Tongue (tissue), 2 donors: Measurements from ENCODE around the gene ARNT2. TPM values are rescaled to one million over a fixed set of nuclear protein-coding genes. Genes with fewer than 3 reads are reported as not detected.
"Not testable (repeated sequence)": the region's sequence is repeated elsewhere in the genome, so short reads cannot be mapped to it uniquely, and the experiment has no call there.

Experiments
- DNase-seq: peaks from one replicate; pipeline ENCODE4 v3.0.0-alpha.2; 2015
- total RNA-seq: library from RNA; depleted of rRNA; stranded (reverse); fragments of >200 nt; gene quantifications from one replicate; pipeline ENCODE4 v1.2.3, GENCODE V29; 2014

Gene ARNT2
- total RNA-seq, result 6.9 TPM

DNA sequence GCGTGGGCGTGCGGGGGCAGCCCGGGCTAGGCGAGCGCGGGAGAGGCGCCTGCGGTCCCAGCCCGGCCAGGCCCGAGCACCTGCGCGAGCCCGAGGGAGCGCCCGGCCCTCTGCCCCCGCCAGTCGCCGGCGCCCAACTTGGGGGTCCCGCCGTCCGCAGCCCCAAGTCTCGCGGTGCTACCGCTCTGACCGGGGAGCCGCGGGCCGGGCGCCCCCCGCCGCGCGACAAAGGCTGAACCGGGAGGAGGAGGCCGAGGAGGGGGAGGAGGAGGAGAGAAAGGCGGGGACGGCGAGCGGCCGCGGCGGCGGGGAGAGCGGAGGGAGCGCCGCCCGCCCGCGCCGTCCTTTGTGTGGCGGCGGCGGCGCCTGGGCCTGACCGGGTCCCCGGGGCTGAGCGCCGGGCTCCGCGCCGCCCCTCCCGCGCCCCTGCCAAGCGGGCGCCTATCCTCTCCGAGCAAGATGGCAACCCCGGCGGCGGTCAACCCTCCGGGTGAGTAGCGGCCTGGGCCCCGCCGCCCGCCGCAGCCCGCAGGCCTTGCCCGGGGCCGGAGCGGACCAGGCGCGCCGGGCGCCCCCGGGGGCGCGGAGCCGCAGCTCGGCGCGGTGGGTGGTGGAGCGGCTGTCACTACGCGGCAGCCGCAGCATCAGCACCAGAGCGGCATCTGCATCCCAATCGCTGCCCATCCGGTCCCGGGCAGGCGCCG, at the start of gene ARNT2:
ARNT2 (plus strand) TSS at position 326 of the 704 bp plus-strand sequence; CDS start at position 460, 134 bp downstream.
- peak; percentile 69 for DNase-seq

DNA sequence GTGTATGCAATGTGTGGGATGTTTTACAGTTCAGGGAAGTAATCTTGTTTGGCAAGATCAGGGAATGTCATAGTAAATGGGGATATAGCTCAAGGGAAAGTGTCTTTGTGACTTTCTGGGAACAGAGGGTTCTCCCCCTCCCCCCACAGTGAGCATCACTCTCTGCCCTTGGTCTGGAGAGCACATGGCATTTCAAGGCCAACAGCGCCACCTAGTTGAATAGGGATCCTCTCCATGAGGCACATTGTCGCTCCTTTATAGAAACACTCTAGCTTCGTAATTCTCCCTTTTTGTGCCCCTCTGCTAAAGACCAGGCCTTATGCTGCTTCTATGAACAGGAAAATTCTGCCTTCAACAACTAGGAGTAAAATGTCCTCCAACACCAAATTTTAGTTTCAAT, 37.1 kb upstream of the ARNT2 start:
- no peak for DNase-seq

DNA sequence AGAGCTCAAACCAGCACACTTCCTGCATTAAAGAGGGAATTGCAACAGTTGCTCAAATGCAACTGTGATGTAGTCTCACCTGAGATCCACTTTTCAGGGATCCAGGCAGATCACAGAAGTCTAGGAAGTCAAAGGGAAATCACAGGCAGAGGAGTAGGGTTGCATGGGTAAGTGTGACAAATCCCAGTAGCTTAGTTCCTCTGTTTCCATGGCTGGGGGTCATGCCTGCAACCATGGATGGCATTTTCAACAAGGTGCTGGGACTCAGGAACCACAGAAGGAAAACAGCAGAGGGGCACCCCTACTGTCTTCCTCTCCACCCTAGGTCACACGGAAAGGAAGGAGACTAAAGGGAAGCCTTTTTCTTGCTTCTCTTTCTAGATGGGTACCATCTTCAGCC, 36.5 kb upstream of the ARNT2 start:
- no peak for DNase-seq

DNA sequence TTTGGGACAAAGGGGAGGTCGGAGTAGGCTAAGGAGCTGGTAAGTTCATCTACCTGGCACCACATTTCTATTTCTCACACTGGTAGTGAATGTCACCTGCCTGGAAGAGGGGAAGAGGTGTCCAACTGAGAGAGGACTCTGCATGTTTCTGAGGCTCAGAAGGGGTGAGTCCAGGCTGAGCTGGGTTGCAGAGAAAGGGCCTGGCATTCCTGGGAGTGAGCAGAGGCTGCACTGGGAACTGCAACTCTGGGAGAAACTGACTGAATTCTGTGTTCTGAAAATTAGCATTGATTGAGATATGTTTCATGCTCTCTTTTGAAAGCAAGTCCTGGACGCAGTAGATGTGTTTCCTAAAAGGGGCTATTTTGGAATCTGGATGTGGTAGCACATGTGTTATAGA, 32.3 kb upstream of the ARNT2 start:
- DNase-seq, result no peak

DNA sequence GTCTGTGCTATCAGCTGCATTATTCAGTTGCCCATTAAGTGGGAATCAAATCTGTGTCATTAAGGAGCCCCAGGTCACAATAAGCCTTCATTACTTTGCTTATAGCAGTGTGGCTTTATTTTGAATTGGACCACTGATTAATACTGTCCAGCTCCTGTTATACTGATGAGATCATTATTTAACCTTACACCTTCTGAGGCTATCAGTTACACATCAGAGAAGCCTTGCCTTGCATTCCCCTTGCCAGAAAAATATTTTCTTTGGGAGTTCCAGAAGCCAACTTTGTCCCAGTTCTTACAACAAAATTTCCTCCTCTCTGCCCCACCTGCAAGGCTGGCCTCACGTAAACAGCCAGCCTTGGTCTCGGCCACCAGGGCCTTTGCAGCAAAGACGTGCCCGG, 29.7 kb upstream of the ARNT2 start:
- no peak for DNase-seq

DNA sequence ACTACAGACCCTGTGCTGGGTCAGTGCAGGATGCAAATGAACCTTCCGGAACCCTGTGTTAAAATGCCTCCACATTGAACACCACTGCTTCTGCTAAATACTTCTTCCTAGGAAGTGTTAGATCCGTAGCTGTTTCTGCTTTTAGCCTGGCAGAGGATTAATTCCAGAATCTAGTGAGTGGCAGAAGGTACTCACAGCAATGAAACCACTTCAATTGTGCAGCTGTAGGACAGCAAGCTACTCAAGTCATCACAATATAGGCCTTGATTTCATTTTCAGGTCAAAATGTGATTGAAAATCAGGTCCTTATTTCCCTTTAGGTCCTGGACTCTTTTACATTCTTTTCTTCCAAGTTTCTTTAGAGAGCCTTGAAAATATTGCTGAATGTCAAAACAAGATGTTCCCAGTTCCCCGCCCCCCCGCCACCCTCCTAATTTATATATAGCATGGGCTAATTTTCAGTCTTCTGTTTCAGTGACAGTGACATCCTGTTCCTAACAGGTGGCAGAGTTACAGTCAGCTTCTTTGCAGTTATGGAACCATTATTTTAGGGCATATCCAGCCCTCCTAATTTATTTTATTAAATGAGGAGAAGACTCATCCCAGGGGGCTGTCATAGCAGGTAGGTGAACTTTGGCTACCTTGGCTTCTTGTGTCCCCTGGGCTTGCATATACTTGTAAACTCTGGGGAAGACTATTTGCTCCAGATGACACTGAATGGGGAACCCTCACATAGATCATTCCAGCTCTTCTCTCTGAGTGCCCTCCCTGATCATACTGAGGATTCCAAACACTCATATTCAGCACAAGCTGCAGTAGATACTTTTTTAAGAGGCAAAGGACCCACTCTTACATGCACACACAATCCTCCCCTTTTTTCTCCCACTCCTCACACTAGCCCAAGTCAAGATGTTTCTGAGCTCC, 28.0 kb upstream of the ARNT2 start:
- DNase-seq, result no peak

DNA sequence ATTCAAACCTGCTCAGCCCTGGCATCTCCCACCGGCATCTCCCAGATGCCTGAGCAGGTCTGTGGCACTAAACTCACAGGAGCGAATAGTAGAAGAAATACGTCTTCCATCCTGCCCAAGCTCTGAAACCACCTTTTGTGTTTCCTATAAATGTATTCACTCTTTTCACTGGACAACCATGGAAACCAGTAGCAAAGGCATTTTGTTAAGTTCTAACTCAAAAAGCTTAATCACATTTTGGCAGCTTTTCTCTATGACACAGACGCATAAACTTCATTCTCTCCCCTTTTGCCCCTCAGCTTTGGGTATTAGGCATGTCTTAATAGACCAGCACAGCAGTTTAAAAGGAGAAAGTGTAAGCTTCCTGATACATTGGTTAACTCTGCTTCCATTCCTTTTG, 24.5 kb upstream of the ARNT2 start:
- DNase-seq, result no peak

DNA sequence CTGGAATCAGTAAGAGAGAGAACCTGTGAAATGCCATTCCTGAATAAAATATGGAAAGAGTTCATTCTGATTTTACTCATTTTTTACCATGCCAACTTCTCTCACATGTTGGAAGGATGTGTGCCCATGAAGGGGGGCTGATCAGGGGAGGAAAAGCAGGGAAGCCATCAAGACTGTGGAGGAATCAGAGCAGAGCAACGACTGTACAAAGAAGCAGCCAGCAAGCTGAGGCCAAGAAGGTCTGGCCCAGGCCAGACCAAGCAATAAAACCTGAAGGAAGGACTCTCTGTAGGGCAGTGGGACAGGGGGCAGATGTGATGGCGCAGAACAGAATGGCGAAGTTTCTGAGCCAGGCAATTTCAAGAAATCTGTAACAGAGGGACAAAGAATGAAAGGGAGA, 24.0 kb upstream of the ARNT2 start:
- DNase-seq, result no peak

DNA sequence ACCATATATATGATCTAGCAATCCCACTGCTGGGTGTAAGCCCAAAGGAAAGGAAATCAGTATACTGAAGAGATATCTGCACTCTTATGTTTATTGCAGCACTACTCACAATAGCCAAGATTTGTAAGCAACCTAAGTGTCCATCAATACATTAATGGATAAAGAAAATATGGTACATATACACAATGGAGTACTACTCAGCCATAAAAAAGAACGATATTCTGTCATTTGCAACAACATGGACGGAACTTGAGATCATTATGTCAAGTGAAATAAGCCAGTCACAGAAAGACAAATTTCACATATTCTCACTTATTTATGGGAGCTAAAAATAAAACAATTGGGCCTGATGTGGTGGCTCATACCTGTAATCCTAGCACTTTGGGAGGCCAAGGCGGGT, 21.9 kb upstream of the ARNT2 start:
- DNase-seq, result no peak

DNA sequence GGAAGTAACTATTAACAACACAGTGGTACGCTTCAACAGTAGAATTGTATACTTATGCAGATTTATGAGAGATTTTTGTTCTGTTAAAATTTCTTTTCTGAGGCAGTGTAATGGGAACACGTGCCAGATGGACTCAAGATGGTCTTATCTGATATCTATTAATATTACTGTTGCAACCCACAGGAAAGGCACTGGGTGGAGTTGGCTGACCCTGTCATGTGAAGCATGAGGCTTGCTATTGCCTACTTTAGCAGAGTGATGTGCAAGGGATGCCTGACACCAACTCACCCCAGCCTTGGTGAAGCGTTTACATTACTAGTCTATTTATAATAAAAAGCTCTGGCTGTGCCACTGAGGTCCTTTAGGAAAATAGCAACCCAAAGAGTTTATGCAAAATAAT, 19.8 kb upstream of the ARNT2 start:
- no peak for DNase-seq

DNA sequence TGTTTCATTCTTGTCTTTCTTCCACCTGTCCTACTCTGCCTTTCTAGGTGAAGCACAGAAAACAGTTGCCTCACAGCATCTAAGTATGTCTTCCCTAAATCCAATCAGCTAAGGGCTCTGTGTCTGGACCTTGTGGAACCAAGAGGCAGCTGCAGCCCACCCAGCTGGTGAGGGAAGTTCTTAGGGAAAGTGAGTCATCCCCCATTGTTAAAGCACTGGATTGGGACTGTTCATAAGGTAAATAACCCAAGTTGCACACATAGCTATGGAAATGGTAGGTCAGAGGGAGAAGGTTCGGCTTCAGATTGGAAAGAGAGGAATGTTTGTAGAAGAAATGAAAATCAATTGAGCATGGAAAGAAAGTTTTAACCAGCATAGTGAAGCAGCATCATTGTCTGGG, 18.0 kb upstream of the ARNT2 start:
- no peak for DNase-seq

DNA sequence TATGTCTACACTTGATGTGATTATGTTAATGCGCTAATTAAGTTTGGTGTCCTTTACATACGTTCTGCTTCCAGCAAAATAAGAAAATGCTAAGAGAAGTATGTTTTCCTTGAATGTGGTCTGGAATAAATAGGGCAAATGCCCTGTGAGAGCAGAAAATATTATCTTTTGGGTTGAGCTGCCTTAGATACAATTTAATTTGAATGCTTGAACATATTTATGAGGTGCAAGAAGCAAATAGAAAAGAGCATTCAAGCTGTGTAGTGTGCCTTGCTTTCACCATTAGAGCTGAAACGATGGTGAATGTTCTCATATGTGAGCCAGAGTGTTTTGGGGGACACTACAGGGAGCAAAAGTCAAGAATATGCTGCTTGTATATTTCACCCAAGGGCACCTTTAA, 15.9 kb upstream of the ARNT2 start:
- DNase-seq, result no peak

DNA sequence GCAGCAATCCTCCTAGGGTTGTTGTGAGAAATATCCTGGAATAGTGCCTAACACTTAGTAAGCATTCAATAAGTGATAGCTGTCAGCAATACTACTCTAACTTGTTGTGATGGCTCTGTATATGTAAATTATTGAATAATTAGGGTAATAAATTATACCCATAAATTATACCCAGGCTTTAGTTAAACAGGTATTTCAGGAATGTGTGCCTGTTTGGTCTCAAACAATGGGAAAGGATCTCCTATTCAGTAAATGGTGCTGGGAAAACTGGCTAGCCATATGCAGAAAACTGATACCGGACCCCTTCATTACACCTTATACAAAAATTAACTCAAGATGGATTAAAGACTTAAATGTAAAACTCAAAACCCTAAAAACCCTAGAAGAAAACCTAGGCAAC, 14.8 kb upstream of the ARNT2 start:
- DNase-seq, result no peak

DNA sequence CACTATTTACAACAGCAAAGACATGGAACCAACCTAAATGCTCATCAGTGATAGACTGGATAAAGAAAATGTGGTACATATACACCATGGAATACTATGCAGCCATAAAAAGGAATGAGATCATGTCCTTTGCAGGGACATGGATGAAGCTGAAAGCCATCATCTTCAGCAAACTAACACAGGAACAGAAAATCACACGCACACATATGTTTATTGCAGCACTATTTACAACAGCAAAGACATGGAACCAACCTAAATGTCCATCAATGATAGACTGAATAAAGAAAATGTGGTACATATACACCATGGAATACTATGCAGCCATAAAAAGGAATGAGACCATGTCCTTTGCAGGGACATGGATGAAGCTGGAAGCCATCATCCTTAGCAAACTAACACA, 13.2 kb upstream of the ARNT2 start:
- DNase-seq, result not testable (repeated sequence)

DNA sequence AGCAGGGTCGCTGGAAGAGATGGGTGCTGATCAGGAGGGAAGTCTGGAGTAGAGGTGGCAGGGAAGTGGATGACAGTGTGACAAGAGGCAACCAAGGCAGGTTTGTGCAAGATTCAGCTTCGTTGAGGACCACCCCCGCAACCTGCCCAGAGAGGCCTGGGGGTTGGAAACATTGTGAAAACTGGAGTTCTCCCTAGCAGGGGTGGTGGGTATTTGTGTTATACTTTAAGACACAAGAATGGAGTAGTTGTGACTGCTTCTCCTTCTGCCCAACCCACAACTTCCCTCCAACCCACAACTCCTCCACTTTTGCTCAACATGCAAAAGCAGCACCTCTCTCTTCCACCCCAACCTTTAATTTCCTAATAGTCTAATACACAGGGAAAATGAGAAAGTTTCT, 8.6 kb upstream of the ARNT2 start:
- no peak for DNase-seq

DNA sequence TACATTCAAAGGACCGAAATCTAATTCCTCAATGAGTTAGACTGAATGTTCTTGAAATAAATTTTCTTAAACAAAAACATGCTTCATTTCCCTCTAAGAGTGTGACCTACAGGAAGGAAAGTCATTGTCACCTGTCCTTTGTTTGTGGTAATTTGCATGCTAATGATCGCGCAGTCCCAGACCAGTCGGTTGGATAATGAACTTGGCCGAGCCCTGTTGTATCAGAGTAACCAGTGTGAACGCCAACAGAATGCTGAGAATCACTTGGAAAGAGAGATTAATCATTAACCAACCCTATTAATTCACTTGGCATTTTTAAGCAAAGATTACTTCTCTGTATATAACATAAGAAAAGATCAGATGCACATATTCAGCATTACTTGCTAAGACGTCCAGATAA, 8.1 kb upstream of the ARNT2 start:
- no peak for DNase-seq

DNA sequence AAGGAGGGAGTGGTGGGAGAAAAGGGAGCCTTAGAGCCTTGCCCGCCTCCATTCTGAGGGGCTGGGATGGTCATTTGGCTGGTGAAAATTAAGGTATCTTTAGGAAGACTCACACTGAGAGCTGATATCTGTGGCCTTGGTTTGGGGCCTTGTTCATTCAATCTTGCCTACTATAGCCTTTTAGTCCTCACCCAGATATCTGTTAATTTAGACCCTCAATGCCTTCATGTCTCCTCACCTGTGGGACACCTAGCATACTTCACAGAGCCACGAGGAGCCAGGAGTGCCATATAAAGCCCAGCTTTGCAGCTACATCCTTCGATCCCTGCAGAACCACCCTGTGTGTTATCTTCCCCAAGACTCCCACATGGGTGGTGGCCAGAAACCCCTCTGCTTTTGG, 4.7 kb upstream of the ARNT2 start:
- no peak for DNase-seq

DNA sequence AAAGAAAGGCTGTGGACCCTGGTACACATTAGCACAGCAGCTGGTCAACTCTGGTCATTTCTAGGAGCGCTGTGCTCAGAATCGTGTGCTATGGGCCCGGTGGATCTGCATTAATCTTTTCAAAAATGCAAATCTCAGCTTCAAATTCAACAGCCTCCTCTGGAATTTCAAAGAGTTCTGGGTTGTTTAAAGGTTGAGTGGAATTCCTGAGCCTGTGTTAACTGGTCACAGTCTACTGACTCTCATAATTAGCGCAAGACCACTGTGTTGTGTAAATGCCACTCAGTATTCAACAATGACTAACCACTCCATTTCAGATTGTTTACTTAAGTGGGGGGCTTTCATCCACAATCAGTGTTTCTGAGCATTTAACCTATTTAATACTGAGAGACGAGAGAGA, 2.7 kb upstream of the ARNT2 start:
- DNase-seq, result no peak

DNA sequence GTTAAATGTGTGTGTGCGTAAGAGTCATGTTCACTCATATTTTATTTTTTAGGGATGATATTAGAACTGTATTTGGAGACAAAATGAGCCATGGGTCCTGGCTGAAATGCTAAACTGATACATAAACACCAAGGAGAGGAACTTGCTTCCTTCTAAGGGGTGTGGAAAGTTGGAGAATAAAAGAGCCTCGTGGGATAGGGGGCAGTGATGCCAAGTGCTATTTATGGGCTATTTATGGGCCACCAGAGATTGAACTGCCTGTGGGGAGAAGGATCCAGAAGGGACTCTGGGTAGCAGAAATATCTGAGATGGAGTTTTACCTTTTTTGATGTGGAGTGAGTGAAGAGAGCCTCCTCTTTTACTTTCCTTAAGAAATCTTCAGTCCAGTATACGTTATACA, 1.8 kb upstream of the ARNT2 start:
- no peak for DNase-seq

DNA sequence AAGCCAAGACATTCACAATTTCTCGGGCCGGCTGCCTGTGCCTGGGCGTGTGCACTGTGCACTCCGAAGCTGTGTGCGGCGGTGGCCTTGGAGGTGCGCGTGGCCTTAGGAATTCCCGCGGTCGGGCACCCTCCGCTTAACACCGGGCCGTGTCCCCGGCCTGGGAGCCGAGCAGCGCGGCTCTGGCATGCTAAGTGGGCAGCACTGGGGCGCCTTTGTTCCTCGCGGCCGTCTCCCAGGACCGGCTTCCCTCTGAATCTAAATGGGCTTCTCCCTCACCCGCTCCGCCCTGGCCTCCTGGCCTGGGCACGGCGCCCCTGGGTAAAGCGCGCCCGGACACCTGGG, 498 bp upstream of the ARNT2 start:
- DNase-seq, result peak; percentile 33

DNA sequence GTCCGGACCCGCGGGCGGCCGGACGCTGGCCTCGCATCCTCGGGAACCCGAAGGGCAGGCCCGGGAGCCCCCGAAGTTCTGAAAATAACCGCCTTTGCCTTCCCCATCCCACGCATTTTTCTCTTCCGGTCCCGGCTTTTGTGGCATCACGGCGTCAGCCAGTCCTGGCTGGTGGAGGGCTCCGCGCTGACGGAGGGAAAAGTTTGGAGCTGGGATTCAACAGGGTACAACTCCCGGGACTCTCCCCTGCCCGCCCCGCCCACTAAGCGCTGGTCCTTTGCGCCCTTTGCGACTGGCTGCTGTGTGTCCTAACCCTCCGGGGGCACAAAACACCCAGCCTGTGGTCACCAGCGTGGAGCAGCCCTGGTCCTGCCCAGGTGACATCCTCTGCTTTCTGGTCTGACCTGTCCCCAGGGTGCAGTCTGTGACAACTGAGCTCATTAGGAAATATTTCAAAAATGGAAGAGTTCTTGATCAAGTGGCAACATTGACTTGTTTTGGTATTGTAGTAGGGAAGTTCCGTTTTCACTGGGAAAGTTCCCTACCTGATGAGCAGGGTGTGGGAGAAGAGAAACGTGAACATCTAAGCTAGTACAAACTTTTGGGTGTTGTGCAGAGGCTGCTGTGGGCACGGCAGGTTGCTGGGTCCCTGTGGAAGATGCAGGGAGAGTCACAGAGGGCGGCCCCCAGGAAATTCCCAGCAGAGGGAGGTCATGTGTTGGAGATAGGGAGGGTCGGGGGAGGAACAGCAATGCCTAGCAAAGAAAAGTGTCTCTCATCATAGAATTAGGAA, 775 bp downstream of the ARNT2 start:
- peak; percentile 52 for DNase-seq

DNA sequence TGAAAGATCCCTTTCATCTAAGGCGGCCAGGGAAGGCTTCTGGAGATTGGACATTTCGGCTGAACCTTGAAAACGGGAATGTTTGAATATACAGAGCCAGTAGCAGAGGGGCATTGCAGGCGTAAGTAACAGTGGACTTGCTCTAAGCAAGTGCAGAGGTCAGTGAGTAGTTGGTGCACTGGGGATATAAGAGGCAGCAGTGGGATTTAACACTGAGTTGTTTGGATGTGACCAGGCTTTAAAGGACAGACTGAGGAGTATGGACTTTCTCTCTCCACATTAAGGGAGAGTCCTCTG, 1.3 kb downstream of the ARNT2 start:
- DNase-seq, result no peak

DNA sequence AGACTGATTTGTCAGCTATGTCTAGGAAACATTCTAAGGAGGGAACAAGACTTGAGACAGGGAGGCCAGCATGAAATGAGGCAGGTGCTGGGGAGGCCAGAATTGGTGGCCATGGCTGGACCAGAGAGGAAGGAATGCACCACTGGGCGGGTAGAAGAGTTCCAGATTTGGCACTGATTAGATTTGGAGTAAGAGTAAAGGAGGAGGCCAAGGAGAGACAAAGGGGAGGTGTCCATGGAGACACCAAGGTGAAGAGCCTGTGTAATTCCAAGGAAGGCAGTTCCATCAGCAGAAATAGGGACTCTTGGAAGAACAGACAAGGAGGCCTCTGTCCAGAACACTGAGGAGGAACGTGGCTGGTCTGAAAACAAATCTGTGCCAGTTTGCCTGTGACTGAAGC, 1.8 kb downstream of the ARNT2 start:
- DNase-seq, result no peak
